HepG2 (cell line): ENCODE results near the gene FAM131A. TPM values are rescaled to one million over a fixed set of nuclear protein-coding genes. Genes with fewer than 3 reads are reported as not detected.

Experiments used
- GTF2F1 ChIP-seq: fragments of 150-350 bp; IDR thresholded peaks from 2 replicates; pipeline ENCODE4 v1.6.1; 2014; ENCODE audit warnings: low read length
- HNF1A ChIP-seq, 2 experiments: sonication (generic) in 1 of 2; formaldehyde crosslinking in 1 of 2; IDR thresholded peaks; 2 replicates each; pipeline versions ENCODE4 v1.4.0 to v1.6.1; 2016 to 2020; ENCODE audit warnings: borderline replicate concordance in 1 of 2, low read depth in 1 of 2, mild to moderate bottlenecking in 1 of 2, missing genetic modification reagents in 1 of 2
- NR2F6 ChIP-seq, 2 experiments: IDR thresholded peaks; 2 replicates each; pipeline ENCODE4 v1.6.1; 2016; ENCODE audit warnings: antibody characterized with exemption in 1 of 2, mild to moderate bottlenecking in 1 of 2
- SUZ12 ChIP-seq: fragments of 150-350 bp; IDR thresholded peaks from 2 replicates; pipeline ENCODE4 v1.6.1; 2014; ENCODE audit warnings: low read depth, low read length
- TBX3 ChIP-seq: fragments of 450-650 bp; IDR thresholded peaks from 2 replicates; pipeline ENCODE4 v1.6.1; 2017; ENCODE audit warnings: antibody characterized with exemption, mild to moderate bottlenecking, inconsistent platforms, borderline replicate concordance
- ZFYVE20 ChIP-seq: sonication (generic); formaldehyde crosslinking; IDR thresholded peaks from 2 replicates; pipeline ENCODE4 v1.8.0; 2023; ENCODE audit warnings: low read depth, mild to moderate bottlenecking, moderate library complexity, missing genetic modification reagents, borderline replicate concordance
- ZHX1 ChIP-seq: sonication (generic); formaldehyde crosslinking; IDR thresholded peaks from 2 replicates; pipeline ENCODE4 v1.8.1; 2022; ENCODE audit warnings: low read depth, mild to moderate bottlenecking, missing genetic modification reagents
- ZNF142 ChIP-seq: sonication (generic); formaldehyde crosslinking; IDR thresholded peaks from 2 replicates; pipeline ENCODE4 v1.4.0; 2020; ENCODE audit warnings: missing genetic modification reagents
- polyA plus RNA-seq, 8 experiments: library from polyadenylated mRNA; depleted of rRNA in 3 of 8; stranded (reverse) in 7 of 8; unstranded in 1 of 8; fragments of >200 nt; fragmentation: Illumina TruSeq in 4 of 8; extraction: Trizol in 4 of 8; gene quantifications; 2 replicates each; pipeline versions ENCODE4 v1.2.1 to v1.2.3, GENCODE V29; 2011 to 2016; ENCODE audit warnings: low read depth in 4 of 8, missing spikeins in 1 of 8, mixed read lengths in 1 of 8; ENCODE audit not compliant: insufficient read depth in 1 of 8
- total RNA-seq, 5 experiments: library from RNA; depleted of rRNA; stranded (reverse); fragments of >200 nt; fragmentation: Illumina TruSeq; extraction: Trizol; gene quantifications; 2 replicates each; pipeline ENCODE4 v1.2.3, GENCODE V29; 2016; ENCODE audit warnings: low read depth in 1 of 5

The FAM131A gene
- total and polyA plus RNA-seq, 2 of the 13 experiments (the other 11 are each of a cell fraction or from before 2014, with no cell fraction given), result 9.2 to 9.3 TPM

- peak; percentile 97 for TF ChIP-seq ZHX1 (CRISPR knock-in tag)
- TF ChIP-seq SUZ12, result no peak
- no peak for TF ChIP-seq NR2F6 (IDR thresholded peaks at IDR 0.05)
- TF ChIP-seq NR2F6 (CRISPR knock-in tag; IDR thresholded peaks at IDR 0.05), result peak; percentile 6; the same call in 1 of the 2 replicates
- TF ChIP-seq ZNF142, result no peak
- no peak for TF ChIP-seq ZFYVE20
- TF ChIP-seq GTF2F1, result no peak
- TF ChIP-seq TBX3, result no peak
- TF ChIP-seq HNF1A (IDR thresholded peaks at IDR 0.05; ENCODE audit: low read depth), result no peak
- TF ChIP-seq HNF1A (CRISPR knock-in tag; IDR thresholded peaks at IDR 0.05; ENCODE audit: borderline replicate concordance), result peak; percentile 36; the same call in 1 of the 2 replicates
These were observed 1.5 kb upstream of the FAM131A start (continued) for GRCh38 chr3:184335661-184336546.
